Gastroesophageal sphincter (tissue), 4 donors: ENCODE data around the gene PDE6C. TPM values are rescaled to one million over a fixed set of nuclear protein-coding genes. Genes with fewer than 3 reads are reported as not detected.
"Not testable (repeated sequence)": the region's sequence is repeated elsewhere in the genome, so short reads cannot be mapped to it uniquely, and the experiment has no call there.

ENCODE experiments used
- ATAC-seq: fragments of 150-250 bp; one replicate; pipeline ENCODE4 v1.9.1; 2016; ENCODE audit warnings: mild to moderate bottlenecking, moderate library complexity
- H3K27ac ChIP-seq, 4 donors: fragments of 200-600 bp; sonication (generic) in 3 of 4; 1 replicate in 3 of 4; 2 replicates in 1 of 4; pipeline ENCODE4 v1.5.1; 2016 to 2019
- H3K27me3 ChIP-seq: fragments of 200-600 bp; sonication (generic); one replicate; pipeline ENCODE4 v1.5.1; 2019
- H3K36me3 ChIP-seq, 2 donors: fragments of 200-600 bp; sonication (generic); one replicate each; pipeline ENCODE4 v1.5.1; 2019; ENCODE audit warnings: control low read depth in 1 of 2
- H3K4me1 ChIP-seq, 3 donors: fragments of 200-600 bp; sonication (generic); 1 replicate in 2 of 3; 2 replicates in 1 of 3; pipeline ENCODE4 v1.5.1; 2016 to 2019; ENCODE audit warnings: control low read depth in 2 of 3
- H3K4me3 ChIP-seq, 2 donors: fragments of 200-600 bp; sonication (generic); one replicate each; pipeline ENCODE4 v1.5.1; 2019; ENCODE audit warnings: mild to moderate bottlenecking in 1 of 2, moderate library complexity in 1 of 2
- H3K9me3 ChIP-seq, 3 donors: fragments of 200-600 bp; sonication (generic); one replicate each; pipeline ENCODE4 v1.5.1; 2017 to 2019; ENCODE audit warnings: control low read depth in 2 of 3
- CTCF ChIP-seq, 4 experiments: fragments of 200-600 bp in 2 of 4; fragments of 450-650 bp in 2 of 4; sonication (generic) in 1 of 4; IDR thresholded peaks; one replicate each; pipeline ENCODE4 v1.5.1; 2017 to 2019; ENCODE audit warnings: antibody characterized with exemption in 4 of 4, mild to moderate bottlenecking in 2 of 4, moderate library complexity in 2 of 4
- EP300 ChIP-seq: sonication (generic); formaldehyde crosslinking; IDR thresholded peaks from one replicate; pipeline ENCODE4 v1.6.1; 2017; ENCODE audit warnings: antibody characterized with exemption, mild to moderate bottlenecking
- POLR2A ChIP-seq, 2 donors: fragments of 450-650 bp; IDR thresholded peaks; one replicate each; pipeline ENCODE4 v1.6.1; 2017; ENCODE audit warnings: antibody characterized with exemption in 2 of 2, mild to moderate bottlenecking in 2 of 2, moderate library complexity in 1 of 2
- POLR2AphosphoS5 ChIP-seq: sonication (generic); formaldehyde crosslinking; IDR thresholded peaks from one replicate; pipeline ENCODE4 v1.6.1; 2017; ENCODE audit warnings: antibody characterized with exemption
- WGBS, 2 donors: methylation state at CpG; one replicate each; pipeline ENCODE4 v1.1.5; 2018; ENCODE audit warnings: low coverage in 1 of 2; 5-methylcytosine and 5-hydroxymethylcytosine counted together
- total RNA-seq, 4 donors: library from RNA; depleted of rRNA; stranded (reverse); fragments of >200 nt; gene quantifications; one replicate each; pipeline ENCODE4 v1.1.0, GENCODE V29; 2016

PDE6C gene
- total RNA-seq, 4 donors from 2014 or later: not detected

- Histone ChIP-seq H3K27me3 (no peaks in the 10 kb centered on the region), H3K36me3 (peaks cover 11 to 90% of the 10 kb centered on the region in 2 donors), H3K4me3 (no peak overlapping the region), H3K4me1 (peaks cover 0 to 13% (median 2%) of the 10 kb centered on the region in 3 donors), H3K9me3 (no peaks in the 10 kb centered on the region), H3K27ac (no peak overlapping the region)
- no peak for ATAC-seq
- no peak for TF ChIP-seq CTCF (IDR thresholded peaks at IDR 0.05)
- TF ChIP-seq POLR2AphosphoS5: no peak
- TF ChIP-seq EP300: no peak
- no peak for TF ChIP-seq POLR2A (IDR thresholded peaks at IDR 0.05)
- WGBS, 2 donors: 33 to 52% methylated on average over 2 of the region's 2 CpGs
Measured at GRCh38 chr10:93695740-93696139, 83.4 kb downstream of the PDE6C start.

GRCh38 chr10:93696582-93696981 is 84.2 kb downstream of the PDE6C start:
- H3K4me3 ChIP-seq, H3K27ac ChIP-seq, H3K27me3 ChIP-seq, ATAC-seq, H3K9me3 ChIP-seq: not testable (repeated sequence)
- H3K36me3 ChIP-seq: peaks cover 11 to 81% of the 10 kb centered on the region in 2 donors
- 94% methylated on average over 2 of the region's 2 CpGs; no CpG with 5 or more reads in 1 of the 2 donors for WGBS, 2 donors
- H3K4me1 ChIP-seq: peaks cover 6 to 21% (median 9%) of the 10 kb centered on the region in 3 donors

GRCh38 chr10:93697207-93697606 is 84.9 kb downstream of the PDE6C start:
- ATAC-seq: no peak
- WGBS, 2 donors: 77 to 100% methylated on average over 2 of the region's 2 CpGs
- H3K27me3 ChIP-seq: no peaks in the 10 kb centered on the region

GRCh38 chr10:93701866-93702209 is 89.5 kb downstream of the PDE6C start:
- Histone ChIP-seq H3K27me3 (no peaks in the 10 kb centered on the region), H3K4me3 (peak overlapping the region; percentile 67 to 98), H3K9me3 (no peaks in the 10 kb centered on the region), H3K4me1 (peaks cover 7 to 29% (median 9%) of the 10 kb centered on the region in 3 donors), H3K27ac (peak overlapping the region; percentile 76 to 92 (median 88)), H3K36me3 (peaks cover 0 to 32% of the 10 kb centered on the region in 2 donors)
- TF ChIP-seq CTCF (IDR thresholded peaks at IDR 0.05) (no peak), EP300 (no peak), POLR2A (IDR thresholded peaks at IDR 0.05) (no peak), POLR2AphosphoS5 (no peak)
- 0 to 3% methylated on average over 3 to 9 of the region's 9 CpGs for WGBS, 2 donors
- ATAC-seq: no peak

More at GRCh38 chr10:93697207-93697606, 84.9 kb downstream of the PDE6C start:
- no peaks in the 10 kb centered on the region for H3K9me3 ChIP-seq
- H3K36me3 ChIP-seq: peaks cover 6 to 75% of the 10 kb centered on the region in 2 donors
- peaks cover 7 to 24% (median 9%) of the 10 kb centered on the region in 3 donors for H3K4me1 ChIP-seq
- H3K4me3 ChIP-seq: no peak overlapping the region
- TF ChIP-seq POLR2A (IDR thresholded peaks at IDR 0.05) (no peak), POLR2AphosphoS5 (no peak), EP300 (no peak)
- H3K27ac ChIP-seq: no peak overlapping the region

- Histone ChIP-seq H3K27ac (peak within 1 kb of the TSS; percentile 86 to 94 (median 90)), H3K36me3 (peaks cover 0 to 26% of the 10 kb centered on the region in 2 donors), H3K4me1 (peaks cover 7 to 29% (median 9%) of the 10 kb centered on the region in 3 donors), H3K4me3 (peak within 1 kb of the TSS; percentile 67 to 98), H3K9me3 (no peaks in the 10 kb centered on the region), H3K27me3 (no peaks in the 10 kb centered on the region)
- TF ChIP-seq EP300: no peak
- peak in 3 of 4 experiments; percentile 43 to 78 (median 49) for TF ChIP-seq CTCF (IDR thresholded peaks at IDR 0.05)
- TF ChIP-seq POLR2AphosphoS5: peak; percentile 95
- peak; percentile 42 to 56 for TF ChIP-seq POLR2A (IDR thresholded peaks at IDR 0.05)
- WGBS, 2 donors: 0% methylated on average over 11 to 26 of the region's 52 CpGs
- peak; percentile 97 for ATAC-seq
Measured at GRCh38 chr10:93702210-93703001, 90.1 kb downstream of the PDE6C start, which contains the start of gene FRA10AC1. Gene FRA10AC1, minus strand, starts transcription at chr10:93702592. Its CDS starts 2,486 bp downstream, at chr10:93700106.
